Type B pancreatic cell (in vitro differentiated cells): ENCODE measurements around the gene PHAF1. TPM values are rescaled to one million over a fixed set of nuclear protein-coding genes. Genes with fewer than 3 reads are reported as not detected.
"Not testable (repeated sequence)": the region's sequence is repeated elsewhere in the genome, so short reads cannot be mapped to it uniquely, and the experiment has no call there.

ENCODE experiments used
- DNase-seq: peaks from one replicate; pipeline ENCODE4 v3.0.0; 2021; ENCODE audit warnings: mixed read lengths; ENCODE audit not compliant: unreplicated experiment; ENCODE audit errors: extremely low spot score
- H3K27ac Mint-ChIP-seq: 2 replicates; pipeline ENCODE4 v1.8.0; 2021; ENCODE audit warnings: mild to moderate bottlenecking, mixed read lengths
- H3K27me3 Mint-ChIP-seq: 2 replicates; pipeline ENCODE4 v1.8.0; 2021; ENCODE audit warnings: mixed read lengths
- H3K36me3 Mint-ChIP-seq: 2 replicates; pipeline ENCODE4 v1.8.0; 2021; ENCODE audit warnings: mixed read lengths
- H3K4me1 Mint-ChIP-seq: one replicate; pipeline ENCODE4 v1.8.0; 2021; ENCODE audit warnings: mixed read lengths; ENCODE audit not compliant: unreplicated experiment
- H3K4me3 Mint-ChIP-seq: 2 replicates; pipeline ENCODE4 v1.8.0; 2021; ENCODE audit warnings: mild to moderate bottlenecking, mixed read lengths
- H3K9me3 Mint-ChIP-seq: 2 replicates; pipeline ENCODE4 v1.8.0; 2021; ENCODE audit warnings: mixed read lengths
- CTCF ChIP-seq: fragments of 200-600 bp; sonication (generic); conservative IDR thresholded peaks from 2 replicates; pipeline ENCODE4 v1.5.0; 2021; ENCODE audit warnings: antibody characterized with exemption, mild to moderate bottlenecking
- total RNA-seq: library from RNA; stranded (reverse); gene quantifications from 2 replicates; pipeline ENCODE4 v1.2.1, GENCODE V29; 2021; ENCODE audit warnings: low replicate concordance

The PHAF1 gene
- total RNA-seq, 1 donor from 2014 or later = 22.8 TPM

- no peak for TF ChIP-seq CTCF
- Mint-ChIP-seq H3K27ac (no peak overlapping the region), H3K36me3 (peaks cover 4% of the 10 kb centered on the region), H3K4me1 (no peaks in the 10 kb centered on the region), H3K4me3 (no peak overlapping the region), H3K9me3 (no peaks in the 10 kb centered on the region), H3K27me3 (no peaks in the 10 kb centered on the region)
- no peak for DNase-seq
Measured at GRCh38 chr16:67120025-67120424, 10.3 kb downstream of the PHAF1 start.

GRCh38 chr16:67122799-67123198, 13.1 kb downstream of the PHAF1 start:
- H3K4me1 Mint-ChIP-seq, DNase-seq, H3K9me3 Mint-ChIP-seq, H3K36me3 Mint-ChIP-seq, H3K27ac Mint-ChIP-seq, H3K27me3 Mint-ChIP-seq, H3K4me3 Mint-ChIP-seq: not testable (repeated sequence)

- no peak overlapping the region for H3K4me3 Mint-ChIP-seq
- peaks cover 18% of the 10 kb centered on the region for H3K36me3 Mint-ChIP-seq
- no peaks in the 10 kb centered on the region for H3K27me3 Mint-ChIP-seq
- no peak overlapping the region for H3K27ac Mint-ChIP-seq
- no peaks in the 10 kb centered on the region for H3K4me1 Mint-ChIP-seq
- no peaks in the 10 kb centered on the region for H3K9me3 Mint-ChIP-seq
- TF ChIP-seq CTCF = no peak
- DNase-seq = no peak
Measured at GRCh38 chr16:67128417-67128816, 18.7 kb downstream of the PHAF1 start.

GRCh38 chr16:67128887-67129286, 19.1 kb downstream of the PHAF1 start:
- H3K9me3 Mint-ChIP-seq = no peaks in the 10 kb centered on the region
- H3K27ac Mint-ChIP-seq = no peak overlapping the region
- TF ChIP-seq CTCF = no peak
- no peak overlapping the region for H3K4me3 Mint-ChIP-seq
- H3K36me3 Mint-ChIP-seq = peaks cover 13% of the 10 kb centered on the region
- H3K27me3 Mint-ChIP-seq = no peaks in the 10 kb centered on the region
- no peak for DNase-seq
- H3K4me1 Mint-ChIP-seq = no peaks in the 10 kb centered on the region

GRCh38 chr16:67129422-67129821, 19.7 kb downstream of the PHAF1 start:
- no peak overlapping the region for H3K27ac Mint-ChIP-seq
- no peaks in the 10 kb centered on the region for H3K27me3 Mint-ChIP-seq
- no peak for TF ChIP-seq CTCF
- no peaks in the 10 kb centered on the region for H3K4me1 Mint-ChIP-seq
- H3K36me3 Mint-ChIP-seq = peaks cover 13% of the 10 kb centered on the region
- no peak overlapping the region for H3K4me3 Mint-ChIP-seq
- DNase-seq = no peak
- no peaks in the 10 kb centered on the region for H3K9me3 Mint-ChIP-seq

GRCh38 chr16:67137605-67138004, 27.9 kb downstream of the PHAF1 start:
- no peak for TF ChIP-seq CTCF
- H3K9me3 Mint-ChIP-seq = no peaks in the 10 kb centered on the region
- H3K4me1 Mint-ChIP-seq = no peaks in the 10 kb centered on the region
- H3K36me3 Mint-ChIP-seq = peaks cover 20% of the 10 kb centered on the region
- no peaks in the 10 kb centered on the region for H3K27me3 Mint-ChIP-seq
- no peak overlapping the region for H3K27ac Mint-ChIP-seq
- no peak overlapping the region for H3K4me3 Mint-ChIP-seq
- no peak for DNase-seq
